Activated naive CD4-positive, alpha-beta T cell treated with anti-CD3 and anti-CD28 coated beads for 36 hours (primary cell): Measurements from ENCODE around the gene EFNA2. TPM values are rescaled to one million over a fixed set of nuclear protein-coding genes. Genes with fewer than 3 reads are reported as not detected.
A peak's percentile ranks its signal among the peaks of the same experiment; 100 is the strongest.

Experiments
- CTCF ChIA-PET: fragments of 350-600 bp; sonication (Branson Sonifier 250); formaldehyde crosslinking; loops from one replicate; lab custom pipeline; 2021; ENCODE audit warnings: antibody characterized with exemption; lab: Charles Lee
- DNase-seq: peaks from one replicate; pipeline ENCODE4 v3.0.0-alpha.2; 2020
- H3K27ac Mint-ChIP-seq: one replicate; pipeline ENCODE4 v1.8.0; 2021; ENCODE audit warnings: mild to moderate bottlenecking, mixed read lengths
- H3K27me3 Mint-ChIP-seq: one replicate; pipeline ENCODE4 v1.8.0; 2021; ENCODE audit warnings: low read depth, mixed read lengths
- H3K36me3 Mint-ChIP-seq: one replicate; pipeline ENCODE4 v1.8.0; 2021; ENCODE audit warnings: low read depth, mixed read lengths
- H3K4me1 Mint-ChIP-seq: one replicate; pipeline ENCODE4 v1.8.0; 2021; ENCODE audit warnings: low read depth, mixed read lengths
- H3K4me3 Mint-ChIP-seq: one replicate; pipeline ENCODE4 v1.8.0; 2021; ENCODE audit warnings: mild to moderate bottlenecking, moderate library complexity, mixed read lengths
- H3K9me3 Mint-ChIP-seq: one replicate; pipeline ENCODE4 v1.8.0; 2021; ENCODE audit warnings: mixed read lengths
- intact Hi-C: fragments of 100-400 bp; cut with micrococcal nuclease; formaldehyde crosslinking; loops from one replicate; pipeline ENCODE4 v1.15.1; 2023
- total RNA-seq, 2 experiments: library from RNA; stranded (reverse); gene quantifications; one replicate each; pipeline ENCODE4 v1.2.3, GENCODE V29; 2021

EFNA2 gene
- total RNA-seq, 2 experiments from 2014 or later, result not detected

- Mint-ChIP-seq H3K4me1 (peaks cover 12% of the 10 kb centered on the region), H3K4me3 (peak overlapping the region; percentile 98), H3K27me3 (no peaks in the 10 kb centered on the region), H3K36me3 (peaks cover 25% of the 10 kb centered on the region), H3K9me3 (no peaks in the 10 kb centered on the region), H3K27ac (peak overlapping the region; percentile 98)
- intact Hi-C loops, result loop anchor here (5.0 kb wide), 3 partner anchors 183 to 453 kb away; partner anchors contain the start of genes ARHGAP45 and PTBP1
- peak; percentile 54 for DNase-seq
- CTCF ChIA-PET, result interaction anchor here (1.0 kb wide), 1 partner anchor 17 kb away, joined by 3 read pairs; no protein-coding TSS in a partner anchor
Measured at GRCh38 chr19:1250437-1251260, 35.0 kb upstream of the EFNA2 start.

GRCh38 chr19:1251330-1252220 lies 34.1 kb upstream of the EFNA2 start:
- Mint-ChIP-seq H3K4me1 (peaks cover 16% of the 10 kb centered on the region), H3K27me3 (no peaks in the 10 kb centered on the region), H3K4me3 (peak overlapping the region; percentile 98), H3K27ac (peak overlapping the region; percentile 98), H3K9me3 (no peaks in the 10 kb centered on the region), H3K36me3 (peaks cover 25% of the 10 kb centered on the region)
- intact Hi-C loops, result loop anchor here (1.0 to 5.0 kb wide), 4 partner anchors 9 to 454 kb away; partner anchors contain the start of genes ARHGAP45 and PTBP1
- peak; percentile 82 for DNase-seq
- CTCF ChIA-PET, result interaction anchor here (1.0 to 3.6 kb wide), 2 partner anchors 8 to 16 kb away, joined by 3 to 24 read pairs; no protein-coding TSS in a partner anchor

- intact Hi-C loops, result loop anchor here (1.0 to 5.0 kb wide), 4 partner anchors 8 to 455 kb away; partner anchors contain the start of genes ARHGAP45 and PTBP1
- CTCF ChIA-PET, result interaction anchor here (0.7 to 3.6 kb wide), 4 partner anchors 9 to 15 kb away, joined by 3 to 24 read pairs (median 8); no protein-coding TSS in a partner anchor
- peaks cover 17% of the 10 kb centered on the region for H3K4me1 Mint-ChIP-seq
- H3K9me3 Mint-ChIP-seq, result no peaks in the 10 kb centered on the region
- H3K36me3 Mint-ChIP-seq, result peaks cover 26% of the 10 kb centered on the region
- peak overlapping the region; percentile 98 for H3K27ac Mint-ChIP-seq
- peak; percentile 89 for DNase-seq
- H3K4me3 Mint-ChIP-seq, result peak overlapping the region; percentile 98
- H3K27me3 Mint-ChIP-seq, result no peaks in the 10 kb centered on the region
Measured at GRCh38 chr19:1252221-1252820, 33.4 kb upstream of the EFNA2 start.

GRCh38 chr19:1252821-1253513 lies 32.7 kb upstream of the EFNA2 start:
- Mint-ChIP-seq H3K27me3 (no peaks in the 10 kb centered on the region), H3K9me3 (no peaks in the 10 kb centered on the region), H3K4me1 (peaks cover 23% of the 10 kb centered on the region), H3K27ac (peak overlapping the region; percentile 98), H3K36me3 (peaks cover 30% of the 10 kb centered on the region), H3K4me3 (peak overlapping the region; percentile 98)
- intact Hi-C loops, result loop anchor here (1.0 to 5.0 kb wide), 4 partner anchors 7 to 456 kb away; partner anchors contain the start of genes ARHGAP45 and PTBP1
- CTCF ChIA-PET, result interaction anchor here (0.7 to 3.6 kb wide), 5 partner anchors 9 to 27 kb away, joined by 3 to 24 read pairs (median 3); no protein-coding TSS in a partner anchor
- DNase-seq, result peak; percentile 94

GRCh38 chr19:1253514-1254080 lies 32.1 kb upstream of the EFNA2 start:
- peaks cover 28% of the 10 kb centered on the region for H3K4me1 Mint-ChIP-seq
- peak overlapping the region; percentile 98 for H3K27ac Mint-ChIP-seq
- H3K36me3 Mint-ChIP-seq, result peaks cover 30% of the 10 kb centered on the region
- H3K27me3 Mint-ChIP-seq, result no peaks in the 10 kb centered on the region
- H3K9me3 Mint-ChIP-seq, result no peaks in the 10 kb centered on the region
- H3K4me3 Mint-ChIP-seq, result peak overlapping the region; percentile 98
- CTCF ChIA-PET, result interaction anchor here (1.0 to 3.6 kb wide), 4 partner anchors 8 to 26 kb away, joined by 3 to 24 read pairs (median 8); no protein-coding TSS in a partner anchor
- intact Hi-C loops, result loop anchor here (5.0 kb wide), 3 partner anchors 186 to 456 kb away; partner anchors contain the start of genes ARHGAP45 and PTBP1
- no peak for DNase-seq

- Mint-ChIP-seq H3K27me3 (no peaks in the 10 kb centered on the region), H3K36me3 (peaks cover 32% of the 10 kb centered on the region), H3K4me1 (peaks cover 32% of the 10 kb centered on the region), H3K4me3 (no peak overlapping the region), H3K9me3 (no peaks in the 10 kb centered on the region), H3K27ac (peak overlapping the region; percentile 70)
- no peak for DNase-seq
- CTCF ChIA-PET, result interaction anchor here (1.0 to 3.6 kb wide), 2 partner anchors 10 to 26 kb away, joined by 3 to 24 read pairs; no protein-coding TSS in a partner anchor
- intact Hi-C loops, result loop anchor here (5.0 kb wide), 3 partner anchors 187 to 457 kb away; partner anchors contain the start of genes ARHGAP45 and PTBP1
Measured at GRCh38 chr19:1254081-1254527, 31.6 kb upstream of the EFNA2 start.

GRCh38 chr19:1254530-1255185 lies 31.0 kb upstream of the EFNA2 start:
- H3K36me3 Mint-ChIP-seq, result peaks cover 32% of the 10 kb centered on the region
- no peaks in the 10 kb centered on the region for H3K27me3 Mint-ChIP-seq
- no peak for DNase-seq
- intact Hi-C loops, result loop anchor here (5.0 kb wide), 3 partner anchors 187 to 457 kb away; partner anchors contain the start of genes ARHGAP45 and PTBP1
- H3K27ac Mint-ChIP-seq, result peak overlapping the region; percentile 70
- no peaks in the 10 kb centered on the region for H3K9me3 Mint-ChIP-seq
- CTCF ChIA-PET, result interaction anchor here (0.8 to 3.6 kb wide), 2 partner anchors 11 to 12 kb away, joined by 4 to 24 read pairs; no protein-coding TSS in a partner anchor
- peak overlapping the region; percentile 12 for H3K4me3 Mint-ChIP-seq
- peaks cover 37% of the 10 kb centered on the region for H3K4me1 Mint-ChIP-seq

GRCh38 chr19:1255186-1256161 lies 30.2 kb upstream of the EFNA2 start:
- no peak overlapping the region for H3K4me3 Mint-ChIP-seq
- intact Hi-C loops, result no loop called here
- H3K9me3 Mint-ChIP-seq, result no peaks in the 10 kb centered on the region
- no peaks in the 10 kb centered on the region for H3K27me3 Mint-ChIP-seq
- no peak for DNase-seq
- H3K4me1 Mint-ChIP-seq, result peaks cover 38% of the 10 kb centered on the region
- H3K27ac Mint-ChIP-seq, result peak overlapping the region; percentile 70
- peaks cover 30% of the 10 kb centered on the region for H3K36me3 Mint-ChIP-seq
- CTCF ChIA-PET, result interaction anchor here (0.8 to 3.6 kb wide), 4 partner anchors 11 to 12 kb away, joined by 4 to 24 read pairs (median 6); no protein-coding TSS in a partner anchor
